Transverse colon (tissue), 4 donors: ENCODE results near the gene P2RY12. TPM values are rescaled to one million over a fixed set of nuclear protein-coding genes. Genes with fewer than 3 reads are reported as not detected.

Experiments
- DNase-seq: peaks from one replicate; pipeline ENCODE4 v3.0.0-alpha.2; 2019
- H3K27ac ChIP-seq, 4 donors: fragments of 200-600 bp; sonication (generic); 2 replicates each; pipeline ENCODE4 v1.5.1; 2016 to 2018; ENCODE audit warnings: inconsistent platforms in 4 of 4
- H3K27me3 ChIP-seq: fragments of 200-600 bp; sonication (generic); 2 replicates; pipeline ENCODE4 v1.5.1; 2017; ENCODE audit warnings: inconsistent platforms
- H3K36me3 ChIP-seq, 4 donors: fragments of 200-600 bp; sonication (generic); 2 replicates each; pipeline ENCODE4 v1.5.1; 2017 to 2019; ENCODE audit warnings: inconsistent platforms in 4 of 4
- H3K4me1 ChIP-seq, 4 donors: fragments of 200-600 bp; sonication (generic); 2 replicates each; pipeline ENCODE4 v1.5.1; 2017 to 2020; ENCODE audit warnings: inconsistent platforms in 4 of 4
- H3K4me3 ChIP-seq, 4 donors: fragments of 200-600 bp; sonication (generic); 1 replicate in 1 of 4; 2 replicates in 3 of 4; pipeline versions ENCODE4 v1.5.1 to v1.6.1; 2017 to 2019; ENCODE audit warnings: inconsistent platforms in 4 of 4
- H3K9me3 ChIP-seq, 2 donors: fragments of 200-600 bp; sonication (generic); 2 replicates each; pipeline ENCODE4 v1.5.1; 2017 to 2019; ENCODE audit warnings: inconsistent platforms in 2 of 2
- CTCF ChIP-seq, 5 experiments: fragments of 200-600 bp in 3 of 5; fragments of 450-650 bp in 2 of 5; sonication (generic) in 3 of 5; IDR thresholded peaks; 1 replicate in 2 of 5; 2 replicates in 3 of 5; pipeline ENCODE4 v1.5.1; 2016 to 2017; ENCODE audit warnings: antibody characterized with exemption in 5 of 5, inconsistent platforms in 3 of 5, mild to moderate bottlenecking in 2 of 5, moderate library complexity in 1 of 5
- EP300 ChIP-seq: sonication (generic); formaldehyde crosslinking; IDR thresholded peaks from one replicate; pipeline ENCODE4 v1.6.1; 2017; ENCODE audit warnings: antibody characterized with exemption, low read depth
- POLR2A ChIP-seq: fragments of 450-650 bp; IDR thresholded peaks from one replicate; pipeline ENCODE4 v1.6.1; 2016; ENCODE audit warnings: antibody characterized with exemption, mild to moderate bottlenecking, moderate library complexity
- POLR2AphosphoS5 ChIP-seq, 3 donors: sonication (generic); formaldehyde crosslinking; IDR thresholded peaks; one replicate each; pipeline ENCODE4 v1.6.1; 2016; ENCODE audit warnings: antibody characterized with exemption in 3 of 3
- WGBS, 2 donors: methylation state at CpG; one replicate each; pipeline ENCODE4 v1.1.5; 2018; ENCODE audit warnings: low coverage in 1 of 2; 5-methylcytosine and 5-hydroxymethylcytosine counted together
- in situ Hi-C, 4 donors: fragments of 200-750 bp; cut with MboI; loops; one replicate each; pipeline versions ENCODE4 v1.15.0 to v1.15.1; 2017; ENCODE audit warnings: low sequenced_read_pairs in 3 of 4, low pct_ligation_motif_present in 1 of 4, low pct_unique_long_range_greater_than_20kb in 1 of 4
- intact Hi-C: fragments of 100-400 bp; cut with DNase I; formaldehyde crosslinking; loops from one replicate; pipeline ENCODE4 v1.15.1; 2023; ENCODE audit warnings: low total_unique reads
- total RNA-seq, 4 donors: library from RNA; depleted of rRNA; stranded (reverse); fragments of >200 nt; gene quantifications; one replicate each; pipeline ENCODE4 v1.1.0, GENCODE V29; 2016

The P2RY12 gene
- total RNA-seq, 4 donors from 2014 or later, result 1.1 to 1.4 TPM; not detected in 2

GRCh38 chr3:151421938-151422337 lies 37.4 kb upstream of the P2RY12 start:
- Histone ChIP-seq H3K36me3 (no peaks in the 10 kb centered on the region), H3K4me1 (no peaks in the 10 kb centered on the region), H3K27me3 (no peaks in the 10 kb centered on the region), H3K4me3 (no peak overlapping the region), H3K27ac (no peak overlapping the region), H3K9me3 (no peaks in the 10 kb centered on the region)
- intact Hi-C loops (no loop called here), in situ Hi-C loops (no loop called here)
- no peak for TF ChIP-seq EP300
- TF ChIP-seq CTCF (IDR thresholded peaks at IDR 0.05), result no peak
- TF ChIP-seq POLR2A, result no peak
- no peak for TF ChIP-seq POLR2AphosphoS5 (IDR thresholded peaks at IDR 0.05)
- no peak for DNase-seq
- 86 to 90% methylated on average over 4 of the region's 4 CpGs for WGBS, 2 donors

GRCh38 chr3:151419806-151420205 lies 35.3 kb upstream of the P2RY12 start:
- Histone ChIP-seq H3K4me1 (no peaks in the 10 kb centered on the region), H3K27me3 (no peaks in the 10 kb centered on the region), H3K27ac (no peak overlapping the region), H3K9me3 (no peaks in the 10 kb centered on the region), H3K36me3 (no peaks in the 10 kb centered on the region), H3K4me3 (no peak overlapping the region)
- intact Hi-C loops (no loop called here), in situ Hi-C loops (no loop called here)
- DNase-seq, result no peak
- WGBS, 2 donors, result 81 to 87% methylated on average over 3 to 6 of the region's 6 CpGs
- TF ChIP-seq POLR2A, result no peak
- TF ChIP-seq POLR2AphosphoS5 (IDR thresholded peaks at IDR 0.05), result no peak
- no peak for TF ChIP-seq CTCF (IDR thresholded peaks at IDR 0.05)
- TF ChIP-seq EP300, result no peak

GRCh38 chr3:151415289-151415688 lies 30.7 kb upstream of the P2RY12 start:
- Histone ChIP-seq H3K27me3 (no peaks in the 10 kb centered on the region), H3K9me3 (no peaks in the 10 kb centered on the region), H3K4me1 (no peaks in the 10 kb centered on the region), H3K4me3 (no peak overlapping the region), H3K36me3 (no peaks in the 10 kb centered on the region), H3K27ac (no peak overlapping the region)
- no peak for DNase-seq
- no peak for TF ChIP-seq EP300
- TF ChIP-seq POLR2AphosphoS5 (IDR thresholded peaks at IDR 0.05), result no peak
- no peak for TF ChIP-seq POLR2A
- in situ Hi-C loops (no loop called here), intact Hi-C loops (no loop called here)
- 33 to 50% methylated on average over 1 of the region's 1 CpG for WGBS, 2 donors

- intact Hi-C loops (no loop called here), in situ Hi-C loops (no loop called here)
- H3K9me3 ChIP-seq, result no peaks in the 10 kb centered on the region
- no peaks in the 10 kb centered on the region for H3K36me3 ChIP-seq
- H3K4me1 ChIP-seq, result no peaks in the 10 kb centered on the region
- WGBS, 2 donors, result 89% methylated on average over 5 of the region's 5 CpGs; no CpG with 5 or more reads in 1 of the 2 donors
- TF ChIP-seq CTCF (IDR thresholded peaks at IDR 0.05) (no peak), POLR2AphosphoS5 (IDR thresholded peaks at IDR 0.05) (no peak), POLR2A (no peak), EP300 (no peak)
- no peaks in the 10 kb centered on the region for H3K27me3 ChIP-seq
- H3K4me3 ChIP-seq, result no peak overlapping the region
- no peak for DNase-seq
- H3K27ac ChIP-seq, result no peak overlapping the region
Observed at GRCh38 chr3:151412989-151413388, 28.4 kb upstream of the P2RY12 start.

- WGBS, 2 donors, result 83% methylated on average over 9 of the region's 9 CpGs; no CpG with 5 or more reads in 1 of the 2 donors
- intact Hi-C loops, result no loop called here
Observed at GRCh38 chr3:151410891-151411559, 26.5 kb upstream of the P2RY12 start.

More at GRCh38 chr3:151410891-151411559, 26.5 kb upstream of the P2RY12 start:
- no peaks in the 10 kb centered on the region for H3K9me3 ChIP-seq
- in situ Hi-C loops, result no loop called here
- H3K4me3 ChIP-seq, result no peak overlapping the region
- no peaks in the 10 kb centered on the region for H3K36me3 ChIP-seq
- DNase-seq, result no peak
- no peak overlapping the region for H3K27ac ChIP-seq
- H3K27me3 ChIP-seq, result no peaks in the 10 kb centered on the region
- no peaks in the 10 kb centered on the region for H3K4me1 ChIP-seq
- TF ChIP-seq CTCF (IDR thresholded peaks at IDR 0.05) (no peak), EP300 (no peak), POLR2A (no peak), POLR2AphosphoS5 (IDR thresholded peaks at IDR 0.05) (no peak)
